ENCODE measurements around the gene SPECC1. TPM values are rescaled to one million over a fixed set of nuclear protein-coding genes. Genes with fewer than 3 reads are reported as not detected.
A peak's percentile ranks its signal among the peaks of the same experiment; 100 is the strongest.
"Not testable (repeated sequence)": the region's sequence is repeated elsewhere in the genome, so short reads cannot be mapped to it uniquely, and the experiment has no call there.

The SPECC1 gene, protein sequence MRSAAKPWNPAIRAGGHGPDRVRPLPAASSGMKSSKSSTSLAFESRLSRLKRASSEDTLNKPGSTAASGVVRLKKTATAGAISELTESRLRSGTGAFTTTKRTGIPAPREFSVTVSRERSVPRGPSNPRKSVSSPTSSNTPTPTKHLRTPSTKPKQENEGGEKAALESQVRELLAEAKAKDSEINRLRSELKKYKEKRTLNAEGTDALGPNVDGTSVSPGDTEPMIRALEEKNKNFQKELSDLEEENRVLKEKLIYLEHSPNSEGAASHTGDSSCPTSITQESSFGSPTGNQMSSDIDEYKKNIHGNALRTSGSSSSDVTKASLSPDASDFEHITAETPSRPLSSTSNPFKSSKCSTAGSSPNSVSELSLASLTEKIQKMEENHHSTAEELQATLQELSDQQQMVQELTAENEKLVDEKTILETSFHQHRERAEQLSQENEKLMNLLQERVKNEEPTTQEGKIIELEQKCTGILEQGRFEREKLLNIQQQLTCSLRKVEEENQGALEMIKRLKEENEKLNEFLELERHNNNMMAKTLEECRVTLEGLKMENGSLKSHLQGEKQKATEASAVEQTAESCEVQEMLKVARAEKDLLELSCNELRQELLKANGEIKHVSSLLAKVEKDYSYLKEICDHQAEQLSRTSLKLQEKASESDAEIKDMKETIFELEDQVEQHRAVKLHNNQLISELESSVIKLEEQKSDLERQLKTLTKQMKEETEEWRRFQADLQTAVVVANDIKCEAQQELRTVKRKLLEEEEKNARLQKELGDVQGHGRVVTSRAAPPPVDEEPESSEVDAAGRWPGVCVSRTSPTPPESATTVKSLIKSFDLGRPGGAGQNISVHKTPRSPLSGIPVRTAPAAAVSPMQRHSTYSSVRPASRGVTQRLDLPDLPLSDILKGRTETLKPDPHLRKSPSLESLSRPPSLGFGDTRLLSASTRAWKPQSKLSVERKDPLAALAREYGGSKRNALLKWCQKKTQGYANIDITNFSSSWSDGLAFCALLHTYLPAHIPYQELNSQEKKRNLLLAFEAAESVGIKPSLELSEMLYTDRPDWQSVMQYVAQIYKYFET
- 82.8 TPM for total RNA-seq (ENCODE audit: insufficient read depth, low replicate concordance)

DNA sequence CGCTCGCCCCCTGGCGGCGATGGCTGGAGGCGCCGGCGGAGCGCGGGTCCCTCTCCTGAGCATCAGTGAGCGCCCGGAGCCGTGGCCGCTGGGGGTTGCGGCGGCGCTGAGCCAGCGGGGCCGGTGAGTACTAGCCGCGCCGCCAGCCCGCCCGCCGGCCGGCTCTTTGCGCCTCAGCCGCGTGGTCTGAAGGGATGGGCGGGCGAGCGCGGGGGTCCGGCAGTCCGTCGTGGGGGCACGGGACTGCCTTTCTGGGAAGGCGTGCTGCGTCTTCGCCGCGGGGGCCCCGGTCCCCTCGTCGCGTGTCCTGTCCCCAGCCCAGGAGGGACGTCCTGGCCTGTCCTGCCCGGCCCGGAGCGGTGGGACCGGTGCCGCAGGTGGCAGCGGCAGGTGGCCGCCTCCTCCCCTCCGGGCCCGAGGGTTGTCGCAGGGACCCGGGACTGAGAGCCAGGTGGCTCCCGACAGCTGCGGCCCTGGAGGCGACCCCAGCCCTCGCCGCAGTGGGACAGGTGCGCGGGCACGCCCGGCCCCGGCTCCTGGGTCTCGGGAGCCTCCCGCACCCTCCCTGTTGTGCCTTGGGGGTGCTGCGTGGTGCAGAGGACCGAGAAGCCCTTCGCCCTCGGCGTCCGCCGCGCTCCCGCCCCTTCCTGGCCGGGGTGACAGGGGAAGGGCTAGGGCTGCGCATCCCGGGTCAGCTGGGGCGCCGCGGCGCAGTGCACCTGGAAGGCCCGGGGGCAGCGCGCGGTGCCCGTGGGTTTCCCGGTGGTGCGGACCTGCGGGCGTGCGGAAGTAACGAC, at the start of gene SPECC1:
SPECC1 (plus strand) TSS at position 58 of the 797 bp plus-strand sequence. CDS start 87,293 bp downstream, outside the sequence.
- DNase-seq (ENCODE audit: low spot score): no peak

DNA sequence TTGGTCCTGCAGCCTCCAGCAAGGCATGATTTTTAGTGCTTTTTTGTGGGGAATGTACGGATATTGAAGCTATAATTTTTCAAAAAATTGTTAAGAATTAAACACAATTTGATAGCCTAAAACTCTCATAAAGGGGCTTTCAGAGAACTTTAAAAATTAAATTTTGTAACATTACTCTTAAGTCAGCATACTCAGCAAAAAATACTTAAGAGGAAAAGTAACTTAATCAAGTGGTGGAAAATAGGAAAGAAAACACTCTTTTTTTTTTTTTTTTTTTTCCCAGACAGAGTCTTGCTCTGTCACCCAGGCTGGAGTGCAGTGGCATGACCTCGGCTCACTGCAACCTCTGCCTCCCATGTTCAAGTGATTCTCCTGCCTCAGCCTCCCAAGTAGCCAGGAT, 46.2 kb upstream of the SPECC1 start:
- not testable (repeated sequence) for DNase-seq (ENCODE audit: low spot score)

DNA sequence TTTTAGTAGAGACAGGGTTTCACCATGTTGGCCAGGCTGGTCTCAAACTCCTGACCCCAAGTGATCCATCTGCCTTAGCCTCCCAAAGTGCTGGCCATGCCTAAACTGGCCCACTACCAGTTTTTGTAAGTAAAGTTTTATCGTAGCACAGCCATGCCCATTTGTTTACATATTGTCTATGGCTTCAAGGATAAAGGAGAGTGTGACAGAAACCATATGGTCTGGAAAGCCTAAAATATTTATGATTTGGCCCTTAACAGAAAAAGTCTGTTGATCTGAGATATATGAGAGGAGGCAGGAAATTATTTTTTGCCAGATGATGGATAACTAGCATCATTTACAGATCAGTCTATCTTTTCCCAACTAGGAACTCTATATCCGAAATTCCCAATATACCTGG, 36.0 kb upstream of the SPECC1 start:
- no peak for DNase-seq (ENCODE audit: low spot score)

DNA sequence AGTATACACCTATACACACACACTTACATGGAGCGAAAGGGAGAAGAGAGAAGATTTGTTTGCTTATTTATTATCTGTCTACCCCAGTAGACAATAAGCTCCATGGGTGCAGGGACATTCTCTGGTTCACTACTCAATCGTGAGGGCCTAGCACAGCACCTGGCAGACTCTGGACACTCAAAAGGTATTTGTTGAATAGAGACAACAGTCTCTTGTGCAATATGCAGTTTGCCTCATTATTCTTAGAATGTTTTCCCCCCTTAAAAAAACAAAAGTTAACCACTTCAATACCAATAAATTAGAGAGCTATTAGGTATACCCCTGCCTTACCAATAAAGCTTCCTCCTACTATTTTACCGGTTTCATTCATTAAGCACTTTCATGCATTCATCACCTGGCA, 33.6 kb upstream of the SPECC1 start:
- no peak for DNase-seq (ENCODE audit: low spot score)

DNA sequence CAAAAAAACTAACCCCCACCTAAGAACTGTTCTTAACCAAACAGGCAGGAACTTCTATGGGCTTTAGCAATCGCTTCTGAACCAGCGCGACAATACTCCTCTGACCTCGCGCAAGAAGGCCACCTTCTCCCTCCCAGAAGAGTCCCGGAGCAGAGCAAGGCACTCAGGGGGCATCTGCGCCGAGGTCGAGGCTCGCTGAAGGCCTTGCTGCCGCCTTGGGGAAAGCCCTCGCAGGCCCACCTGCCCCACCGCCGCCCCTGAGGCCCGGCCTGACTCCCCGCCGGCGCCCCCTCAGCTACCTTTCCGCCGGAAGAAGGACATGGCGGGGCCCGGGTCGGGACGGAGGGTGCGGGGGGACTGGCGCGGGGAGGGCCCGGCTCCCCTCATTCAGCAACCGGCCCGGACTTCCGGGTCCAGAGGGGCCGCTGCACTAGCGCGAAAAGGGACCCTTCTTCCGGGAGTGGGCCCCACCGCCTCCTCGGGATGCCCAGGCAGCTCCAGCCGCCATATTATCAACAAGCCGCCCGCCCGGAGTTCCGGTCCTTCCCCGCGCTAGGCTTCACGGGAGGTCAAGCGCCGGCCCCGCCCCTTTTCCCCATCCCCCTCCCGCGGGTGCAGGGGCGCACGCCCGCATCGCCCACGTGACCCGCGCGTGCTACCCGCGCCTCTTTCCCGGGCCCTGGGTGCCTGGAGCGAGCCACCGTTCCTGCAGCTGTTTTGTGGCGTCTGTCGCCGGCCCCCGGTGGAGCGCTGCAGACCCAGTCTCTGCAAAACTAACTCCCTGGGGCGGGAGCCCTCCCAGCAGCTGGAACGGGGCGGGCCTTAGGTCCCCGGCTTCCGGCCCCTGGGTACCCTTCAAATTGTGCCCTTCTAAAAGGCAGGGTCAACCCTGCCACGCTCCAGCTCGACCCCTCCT, 31.6 kb upstream of the SPECC1 start, which contains the start of gene AKAP10:
AKAP10 (minus strand) TSS at position 536 of the 916 bp plus-strand sequence; CDS start at position 387, 149 bp downstream.
- DNase-seq (ENCODE audit: low spot score): peak; percentile 94

DNA sequence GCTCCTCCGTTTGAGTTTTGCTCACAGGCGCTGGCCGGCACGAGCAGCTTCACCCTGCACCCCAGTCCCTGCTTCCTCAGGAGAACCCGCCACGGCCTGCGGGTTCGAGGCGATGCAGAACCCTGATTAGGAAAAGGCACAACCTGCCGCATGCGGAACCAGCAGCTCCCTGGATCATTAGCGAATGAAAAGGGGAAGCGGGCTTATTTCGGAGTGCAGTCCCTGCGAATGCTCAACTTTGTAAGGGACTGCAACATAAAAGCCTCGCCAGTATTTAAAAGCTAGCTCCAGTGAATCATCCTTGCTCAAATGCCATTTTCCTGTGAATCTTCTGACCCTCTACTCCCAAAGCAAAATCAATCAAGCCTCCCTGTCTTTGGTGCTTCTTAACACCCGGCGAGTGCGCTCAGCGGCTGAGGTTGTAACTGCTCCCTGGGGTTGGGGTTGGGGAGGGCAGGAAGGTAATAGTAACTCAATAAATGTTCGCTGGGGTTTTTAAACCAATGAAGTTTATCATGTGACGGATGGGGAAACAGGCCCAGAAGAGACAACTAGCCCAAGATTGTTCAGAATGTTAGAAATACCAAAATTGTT, 30.9 kb upstream of the SPECC1 start:
- DNase-seq (ENCODE audit: low spot score): no peak

DNA sequence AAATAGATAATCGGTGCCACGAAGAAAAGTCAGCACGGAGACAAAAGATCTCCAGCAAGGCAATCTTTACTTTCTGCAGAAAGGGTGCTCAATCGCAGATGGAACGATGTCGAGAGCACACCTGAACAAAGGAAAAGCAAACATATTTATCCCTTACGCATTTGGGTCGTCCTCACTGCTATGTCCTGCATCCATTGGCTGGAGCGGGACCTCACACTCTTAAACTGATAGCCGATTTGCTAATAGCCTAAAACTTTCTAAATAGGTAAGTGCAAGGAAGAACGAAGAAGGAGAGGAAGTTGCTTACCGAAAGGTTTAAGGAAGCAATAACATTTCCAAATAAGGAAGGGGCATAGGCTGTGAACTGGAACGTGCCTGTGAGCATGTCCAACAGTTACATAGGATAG, 30.4 kb upstream of the SPECC1 start:
- DNase-seq (ENCODE audit: low spot score): no peak

DNA sequence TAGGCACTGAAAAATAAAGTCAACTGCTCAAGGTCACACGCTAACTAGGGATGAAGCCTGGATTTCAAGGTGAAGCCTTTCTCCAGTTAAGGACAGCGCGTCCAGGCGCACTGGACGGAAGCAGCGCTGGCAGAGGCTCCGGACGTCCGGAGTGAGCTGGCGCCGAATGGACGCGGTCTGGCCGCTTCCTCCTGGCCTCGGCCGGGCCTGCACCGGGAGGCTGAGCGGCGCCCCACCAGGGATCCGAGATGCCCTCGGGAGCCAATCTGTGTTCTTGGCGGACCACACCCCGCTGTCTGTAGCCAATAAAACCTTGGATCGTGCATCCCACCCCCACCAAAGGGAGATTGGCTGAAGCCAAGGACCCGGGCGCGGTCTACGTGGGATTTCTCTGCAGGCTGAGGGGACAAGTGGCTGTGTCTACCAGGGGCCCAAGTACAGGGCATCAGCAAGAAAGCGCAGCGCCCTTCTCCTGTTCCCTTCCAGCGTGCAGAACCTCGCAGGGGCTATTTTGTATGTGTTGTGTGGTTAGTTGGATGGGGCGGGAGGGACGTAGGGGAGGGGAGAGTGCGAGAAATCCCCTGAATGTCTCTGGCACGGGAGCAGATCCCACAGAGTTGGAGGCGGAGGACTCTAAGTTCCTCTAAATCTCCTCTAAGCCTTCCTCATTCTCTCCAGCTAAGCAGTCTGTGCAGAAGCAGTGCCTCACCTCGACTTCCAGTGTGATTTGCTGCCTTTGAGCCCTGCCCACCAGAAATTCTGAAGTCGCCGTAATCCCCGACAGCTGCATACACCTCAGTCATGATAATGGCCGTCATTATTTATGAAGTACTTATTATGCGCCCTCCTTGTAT, 29.0 kb upstream of the SPECC1 start:
- DNase-seq (ENCODE audit: low spot score): peak; percentile 85

DNA sequence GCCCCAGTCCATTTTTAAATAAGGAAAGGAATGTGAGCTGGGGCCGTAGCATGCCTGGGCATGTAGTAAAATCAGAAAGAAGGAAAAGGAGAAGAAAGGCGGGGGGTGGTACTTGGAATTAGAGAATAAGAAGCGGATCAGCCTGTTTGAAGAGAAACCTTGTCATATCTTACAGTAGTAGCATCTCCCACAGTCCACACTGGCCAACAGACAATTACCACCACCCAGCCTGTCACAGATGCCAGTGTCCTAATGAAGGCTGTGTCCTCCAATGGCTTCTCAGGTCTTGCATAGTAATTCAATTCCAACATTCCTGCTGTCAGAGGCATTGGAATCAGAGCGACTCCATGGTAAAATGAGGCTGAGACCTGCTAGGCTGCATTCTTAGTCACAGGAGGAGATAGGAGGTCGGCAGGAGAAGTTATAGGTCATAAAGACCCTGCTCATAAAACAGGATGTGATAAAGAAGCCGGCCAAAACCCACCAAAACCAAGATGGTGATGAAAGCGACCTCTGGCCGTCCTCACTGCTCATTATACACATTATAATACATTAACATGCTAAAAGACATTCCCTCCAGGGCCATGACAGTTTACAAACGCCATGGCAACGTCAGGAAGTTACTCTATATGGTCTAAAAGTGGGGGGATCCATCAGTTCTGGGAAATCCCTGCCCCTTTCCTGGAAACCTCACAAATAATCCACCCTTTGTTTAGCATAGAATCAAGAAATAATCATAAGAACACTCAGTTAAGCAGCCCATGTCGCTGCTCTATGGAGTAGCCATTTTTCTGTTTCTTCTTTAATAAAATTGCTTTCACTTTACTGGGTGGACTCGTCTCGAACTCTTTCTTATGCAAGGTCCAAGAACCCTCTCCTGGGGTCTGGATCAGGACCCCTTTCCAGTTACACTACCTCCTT, 22.0 kb upstream of the SPECC1 start:
- peak; percentile 20 for DNase-seq (ENCODE audit: low spot score)

DNA sequence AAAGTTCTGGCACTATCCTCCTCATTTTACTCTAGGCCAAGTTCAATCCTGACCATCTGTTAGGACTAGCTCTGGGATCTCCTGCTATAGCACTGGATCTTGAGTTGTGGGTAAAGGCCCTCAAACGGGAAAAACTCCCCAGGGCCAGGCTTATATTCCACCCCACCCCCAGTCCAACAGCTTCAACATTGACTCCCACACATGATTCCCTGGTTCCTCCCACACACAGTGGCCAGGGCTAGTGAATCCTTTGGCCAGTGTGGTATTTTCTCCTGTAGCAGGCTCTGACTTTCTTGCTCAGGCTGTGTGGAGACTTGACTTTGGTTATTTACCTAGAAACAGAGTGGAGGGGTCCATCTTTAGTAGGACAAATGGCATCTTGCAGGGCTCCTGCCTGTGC, 21.3 kb upstream of the SPECC1 start:
- no peak for DNase-seq (ENCODE audit: low spot score)

DNA sequence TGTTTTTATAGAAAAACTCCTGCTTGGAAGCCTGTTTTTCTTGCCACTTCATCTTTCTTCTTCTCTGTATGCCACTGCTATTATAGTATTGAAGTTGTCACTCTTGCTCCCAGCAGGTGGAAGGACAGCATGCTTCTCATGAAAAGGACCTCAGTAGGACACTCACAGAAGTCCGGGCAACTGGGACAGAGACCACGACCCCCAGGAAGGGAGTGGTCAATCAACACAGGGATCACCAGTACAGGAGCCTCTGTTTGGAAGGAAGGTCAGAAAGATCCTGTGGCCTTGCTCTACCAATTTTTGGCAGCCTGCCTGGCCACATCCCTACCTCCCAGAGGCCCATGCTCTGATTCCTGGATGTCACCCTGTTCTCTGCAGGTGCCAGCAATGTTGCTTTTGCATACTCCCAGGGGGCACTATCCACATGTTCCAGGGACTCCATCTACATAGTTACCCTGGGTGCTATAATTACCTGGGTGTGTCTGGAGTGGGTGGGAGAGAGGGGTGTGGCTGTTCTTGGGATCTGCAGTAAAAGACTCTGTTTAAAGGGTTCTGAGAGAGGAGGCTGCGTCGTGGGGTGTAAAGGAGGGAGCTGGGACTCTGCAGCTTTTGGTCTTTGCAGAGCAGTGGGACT, 17.8 kb upstream of the SPECC1 start:
- DNase-seq (ENCODE audit: low spot score): no peak

DNA sequence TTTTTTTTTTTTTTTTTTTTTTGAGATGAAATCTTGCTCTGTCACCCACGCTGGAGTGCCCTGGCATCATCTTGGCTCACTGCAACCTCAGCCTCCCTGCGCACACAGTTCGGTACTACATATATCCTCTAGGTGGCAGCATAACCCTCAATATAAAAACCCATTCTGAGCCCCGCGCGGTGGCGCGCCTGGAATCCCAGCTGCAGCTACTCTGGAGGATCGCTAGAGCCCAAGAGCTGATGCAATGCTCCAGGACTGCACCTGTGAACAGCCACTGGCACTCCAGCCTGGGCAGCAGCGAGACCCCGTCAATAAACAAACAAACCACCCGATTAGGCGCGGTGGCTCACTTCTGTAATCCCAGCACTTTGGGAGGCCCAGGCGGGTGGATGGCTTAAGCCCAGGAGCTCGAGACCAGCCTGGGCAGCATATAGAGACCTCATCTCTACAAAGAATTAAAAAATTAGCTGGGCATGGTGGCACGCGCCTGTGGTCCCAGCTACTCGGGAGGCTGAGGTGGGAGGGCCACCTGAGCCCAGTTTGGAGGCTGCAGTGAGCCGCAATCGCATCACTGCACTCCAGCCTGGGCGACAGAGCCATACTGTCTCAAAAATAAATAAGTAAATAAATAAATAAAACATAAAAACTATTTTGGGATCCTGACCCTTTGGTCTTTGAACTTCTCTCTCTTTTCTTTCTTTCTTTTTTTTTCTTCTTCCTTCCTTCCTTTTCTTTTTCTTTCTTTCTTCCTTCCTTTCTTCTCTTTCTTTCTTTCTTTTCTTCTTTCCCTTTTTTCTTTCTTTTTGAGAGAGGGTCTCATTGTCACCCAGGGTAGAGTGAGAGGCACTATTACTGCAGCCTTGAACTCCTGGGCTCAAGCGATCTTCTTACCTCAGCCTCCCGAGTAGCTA, 16.1 kb upstream of the SPECC1 start:
- DNase-seq (ENCODE audit: low spot score): peak; percentile 93

DNA sequence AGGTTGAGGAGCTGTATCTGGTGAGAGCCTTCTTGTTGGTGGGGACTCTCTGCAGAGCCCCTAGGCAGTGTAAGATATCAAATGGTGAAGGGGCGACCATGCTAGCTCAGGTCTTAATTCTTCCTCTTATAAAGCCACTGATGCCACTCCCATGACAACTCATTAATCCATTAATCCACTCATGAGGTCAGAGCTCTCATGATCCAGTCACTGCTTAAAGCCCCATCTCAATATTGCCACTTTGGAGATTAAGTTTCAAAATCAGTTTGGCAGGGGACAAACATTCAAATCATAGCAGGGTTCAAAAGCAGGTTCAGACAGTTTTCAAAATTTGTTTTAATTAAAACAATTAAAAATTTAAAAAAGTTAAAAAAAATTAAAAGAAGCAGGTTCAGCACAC, 13.1 kb upstream of the SPECC1 start:
- DNase-seq (ENCODE audit: low spot score): no peak

DNA sequence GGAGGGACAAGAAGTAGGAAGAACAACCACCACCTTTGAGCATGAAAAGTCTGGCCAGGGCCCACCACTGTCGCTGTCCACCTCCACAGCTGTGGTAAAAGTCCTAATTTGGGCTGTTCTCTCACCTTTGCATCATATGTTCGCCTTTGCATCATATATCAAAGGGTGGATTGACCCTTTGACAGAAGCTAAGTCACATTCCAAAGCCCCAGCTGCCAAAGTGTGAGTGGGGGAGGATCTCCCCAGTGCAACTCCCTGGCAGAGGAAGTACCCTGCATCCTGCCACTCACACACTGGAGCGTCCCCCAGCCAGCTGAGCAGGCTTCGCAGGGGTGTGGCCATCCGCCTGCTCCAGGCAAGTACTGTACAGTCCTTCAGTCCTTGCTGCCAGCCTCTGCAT, 12.7 kb upstream of the SPECC1 start:
- no peak for DNase-seq (ENCODE audit: low spot score)

DNA sequence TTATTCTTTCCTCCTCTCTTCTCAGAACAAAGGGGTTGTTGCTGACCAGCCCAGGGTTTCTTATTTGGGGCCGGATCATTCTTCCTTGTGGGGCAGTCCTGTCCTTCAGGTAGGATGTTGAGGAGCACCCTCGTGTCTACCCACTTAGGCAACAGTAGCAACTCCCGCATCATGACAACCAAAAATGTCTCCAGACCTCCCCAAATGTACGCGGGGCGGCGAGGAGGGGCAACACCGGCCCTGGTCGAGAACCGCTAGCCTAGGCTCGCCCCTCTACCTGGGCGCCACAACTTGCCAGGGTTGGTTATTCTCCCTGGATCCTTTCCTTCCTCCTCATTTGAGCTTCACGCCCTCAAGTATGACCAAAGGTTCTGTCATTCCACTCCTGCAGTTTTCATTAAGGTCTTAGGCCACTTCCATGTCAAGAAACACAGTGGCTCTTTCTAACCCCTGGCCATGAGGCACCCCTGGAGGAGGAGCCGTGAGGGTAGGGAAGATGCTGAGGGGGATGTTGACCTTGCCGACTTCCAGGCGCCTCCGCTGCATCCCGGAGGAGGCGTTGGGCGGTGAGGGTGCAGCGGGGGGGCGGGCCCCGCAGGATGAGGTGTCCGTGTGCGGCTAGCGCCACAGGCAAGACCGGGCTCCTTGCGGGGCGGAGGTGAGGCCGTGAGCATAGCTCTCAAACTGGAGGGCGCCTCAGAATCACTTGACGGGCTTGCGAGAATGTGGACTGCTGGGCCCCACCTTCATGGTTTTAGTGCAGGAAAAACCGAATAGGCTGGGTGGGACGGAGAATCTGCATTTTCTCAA, 712 bp upstream of the SPECC1 start:
- DNase-seq (ENCODE audit: low spot score): no peak

DNA sequence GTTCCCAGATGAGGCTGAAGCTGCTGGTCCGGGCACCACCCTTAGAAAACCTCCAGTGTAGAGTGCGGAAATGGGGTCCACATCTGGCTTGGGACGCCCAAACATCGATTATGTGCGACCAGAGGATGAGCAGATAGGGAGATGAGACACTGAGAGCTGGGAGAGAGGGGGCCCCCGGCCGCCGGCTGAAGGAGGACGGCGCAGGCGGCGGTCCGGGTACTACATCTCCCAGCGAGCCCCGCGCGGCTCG, 182 bp upstream of the SPECC1 start:
- peak; percentile 73 for DNase-seq (ENCODE audit: low spot score)
